Measurements from ENCODE around the gene MFNG. TPM values are rescaled to one million over a fixed set of nuclear protein-coding genes. Genes with fewer than 3 reads are reported as not detected.

MFNG gene
- total RNA-seq, 1 experiment from 2014 or later = 0.56 TPM

GRCh38 chr22:37517826-37518450 is 31.8 kb upstream of the MFNG start:
- no peaks in the 10 kb centered on the region for H3K27me3 Mint-ChIP-seq (ENCODE audit: insufficient read depth, unreplicated experiment)
- intact Hi-C loops (cut with micrococcal nuclease) = no loop called here
- POLR2A ChIA-PET = interaction anchor here (1.5 kb wide), 1 partner anchor 90 kb away, joined by 4 read pairs; the partner anchor contains the start of gene GGA1
- DNase-seq (ENCODE audit: unreplicated experiment) = peak; percentile 41
- peak overlapping the region; percentile 77 for H3K4me3 Mint-ChIP-seq (ENCODE audit: unreplicated experiment)
- H3K36me3 Mint-ChIP-seq (ENCODE audit: insufficient read depth, unreplicated experiment) = peaks cover 18% of the 10 kb centered on the region
- peak overlapping the region; percentile 60 for H3K27ac Mint-ChIP-seq (ENCODE audit: low read depth, unreplicated experiment)
- CTCF ChIA-PET = interaction anchor here (0.6 to 0.8 kb wide), 2 partner anchors 107 to 800 kb away, joined by 3 read pairs; no protein-coding TSS in a partner anchor
- peaks cover 7% of the 10 kb centered on the region for H3K4me1 Mint-ChIP-seq (ENCODE audit: insufficient read depth, unreplicated experiment)
- no TSS peak for BruUV-seq (replicated peaks)
- H3K9me3 Mint-ChIP-seq (ENCODE audit: unreplicated experiment) = no peaks in the 10 kb centered on the region
- no peak for TF ChIP-seq CTCF (IDR thresholded peaks at IDR 0.05; ENCODE audit: unreplicated experiment)

GRCh38 chr22:37516456-37516855 is 30.3 kb upstream of the MFNG start:
- H3K9me3 Mint-ChIP-seq (ENCODE audit: unreplicated experiment) = no peaks in the 10 kb centered on the region
- no peak for TF ChIP-seq CTCF (IDR thresholded peaks at IDR 0.05; ENCODE audit: unreplicated experiment)

GRCh38 chr22:37515901-37516300 is 29.7 kb upstream of the MFNG start:
- DNase-seq (ENCODE audit: unreplicated experiment) = no peak
- TF ChIP-seq CTCF (IDR thresholded peaks at IDR 0.05; ENCODE audit: unreplicated experiment) = no peak
- H3K9me3 Mint-ChIP-seq (ENCODE audit: unreplicated experiment) = no peaks in the 10 kb centered on the region
- H3K4me1 Mint-ChIP-seq (ENCODE audit: insufficient read depth, unreplicated experiment) = peaks cover 15% of the 10 kb centered on the region
- intact Hi-C loops (cut with micrococcal nuclease) = no loop called here
- no TSS peak for BruUV-seq (replicated peaks)
- no peak overlapping the region for H3K27ac Mint-ChIP-seq (ENCODE audit: low read depth, unreplicated experiment)
- no peaks in the 10 kb centered on the region for H3K27me3 Mint-ChIP-seq (ENCODE audit: insufficient read depth, unreplicated experiment)
- H3K36me3 Mint-ChIP-seq (ENCODE audit: insufficient read depth, unreplicated experiment) = peaks cover 18% of the 10 kb centered on the region
- H3K4me3 Mint-ChIP-seq (ENCODE audit: unreplicated experiment) = no peak overlapping the region
- ChIA-PET POLR2A (interaction anchor here (0.7 to 1.5 kb wide), 3 partner anchors 9 to 246 kb away, joined by 3 to 5 read pairs (median 4); no protein-coding TSS in a partner anchor), CTCF (interaction anchor here (1.6 kb wide), 1 partner anchor 77 kb away, joined by 3 read pairs; no protein-coding TSS in a partner anchor)

More at GRCh38 chr22:37516456-37516855, 30.3 kb upstream of the MFNG start:
- DNase-seq (ENCODE audit: unreplicated experiment) = no peak
- ChIA-PET POLR2A (interaction anchor here (0.6 to 1.5 kb wide), 4 partner anchors 9 to 246 kb away, joined by 3 to 5 read pairs (median 4); no protein-coding TSS in a partner anchor), CTCF (interaction anchor here (1.6 kb wide), 1 partner anchor 76 kb away, joined by 3 read pairs; no protein-coding TSS in a partner anchor)
- no peak overlapping the region for H3K27ac Mint-ChIP-seq (ENCODE audit: low read depth, unreplicated experiment)
- peaks cover 18% of the 10 kb centered on the region for H3K36me3 Mint-ChIP-seq (ENCODE audit: insufficient read depth, unreplicated experiment)
- no peak overlapping the region for H3K4me3 Mint-ChIP-seq (ENCODE audit: unreplicated experiment)
- H3K27me3 Mint-ChIP-seq (ENCODE audit: insufficient read depth, unreplicated experiment) = no peaks in the 10 kb centered on the region
- intact Hi-C loops (cut with micrococcal nuclease) = no loop called here
- H3K4me1 Mint-ChIP-seq (ENCODE audit: insufficient read depth, unreplicated experiment) = peaks cover 15% of the 10 kb centered on the region
- no TSS peak for BruUV-seq (replicated peaks)

GRCh38 chr22:37514526-37515051 is 28.4 kb upstream of the MFNG start:
- intact Hi-C loops (cut with micrococcal nuclease) = no loop called here
- DNase-seq (ENCODE audit: unreplicated experiment) = no peak
- peaks cover 18% of the 10 kb centered on the region for H3K36me3 Mint-ChIP-seq (ENCODE audit: insufficient read depth, unreplicated experiment)
- CTCF ChIA-PET = no interaction called here
- H3K27ac Mint-ChIP-seq (ENCODE audit: low read depth, unreplicated experiment) = no peak overlapping the region
- peaks cover 15% of the 10 kb centered on the region for H3K4me1 Mint-ChIP-seq (ENCODE audit: insufficient read depth, unreplicated experiment)
- no peaks in the 10 kb centered on the region for H3K9me3 Mint-ChIP-seq (ENCODE audit: unreplicated experiment)
- BruUV-seq (replicated peaks) = no TSS peak
- POLR2A ChIA-PET = no interaction called here
- no peak for TF ChIP-seq CTCF (IDR thresholded peaks at IDR 0.05; ENCODE audit: unreplicated experiment)
- H3K4me3 Mint-ChIP-seq (ENCODE audit: unreplicated experiment) = no peak overlapping the region
- no peaks in the 10 kb centered on the region for H3K27me3 Mint-ChIP-seq (ENCODE audit: insufficient read depth, unreplicated experiment)

All from MCF 10A (cell line).